PC-3 (cell line): ENCODE data around the gene CXCR3. TPM values are rescaled to one million over a fixed set of nuclear protein-coding genes. Genes with fewer than 3 reads are reported as not detected.

Source experiments
- ATAC-seq: fragments of 200-7000 bp; cut with Tn5 transposase; 2 replicates; pipeline ENCODE4 v1.9.1; 2020; ENCODE audit warnings: mild to moderate bottlenecking, moderate library complexity
- BruUV-seq: library from RNA; stranded (reverse); fragments of 400-500 nt; replicated peaks from 2 replicates; lab custom pipeline; 2021; lab: Mats Ljungman, UMichigan
- CTCF ChIA-PET: fragments of 300-600 bp; sonication (Branson Sonifier 250); formaldehyde crosslinking; loops from one replicate; lab custom pipeline; 2022; ENCODE audit warnings: antibody characterized with exemption; lab: Charles Lee
- POLR2A ChIA-PET: fragments of 300-600 bp; sonication (Branson Sonifier 250); formaldehyde crosslinking; loops from one replicate; lab custom pipeline; 2022; ENCODE audit warnings: antibody characterized with exemption; ENCODE audit not compliant: unreplicated experiment; lab: Charles Lee
- DNase-seq: peaks from one replicate; pipeline ENCODE4 v3.0.0-alpha.2; 2015
- H2AFZ ChIP-seq: fragments of 300-600 bp; sonication (generic); 2 replicates; pipeline ENCODE4 v1.6.0; 2016; ENCODE audit warnings: antibody characterized with exemption, low read length
- H3F3A ChIP-seq: fragments of 300-600 bp; sonication (generic); one replicate; pipeline ENCODE4 v1.6.0; 2017; ENCODE audit warnings: antibody characterized with exemption, low read length, control low read depth, mild to moderate bottlenecking; ENCODE audit not compliant: unreplicated experiment
- H3K27ac ChIP-seq: fragments of 300-600 bp; sonication (generic); 2 replicates; pipeline ENCODE4 v1.5.1; 2016; ENCODE audit warnings: mild to moderate bottlenecking, low read length
- H3K27me3 ChIP-seq: fragments of 300-600 bp; sonication (generic); 2 replicates; pipeline ENCODE4 v1.6.1; 2016; ENCODE audit warnings: low read length, mixed read lengths
- H3K36me3 ChIP-seq: fragments of 300-600 bp; sonication (generic); 2 replicates; pipeline ENCODE4 v1.6.1; 2016; ENCODE audit warnings: low read depth, mixed run types, low read length, mixed read lengths
- H3K4me1 ChIP-seq: fragments of 300-600 bp; sonication (generic); 2 replicates; pipeline ENCODE4 v1.5.1; 2016; ENCODE audit warnings: low read length; ENCODE audit not compliant: insufficient read depth
- H3K4me2 ChIP-seq: fragments of 300-600 bp; sonication (generic); 2 replicates; pipeline ENCODE4 v1.6.0; 2016; ENCODE audit warnings: low read length
- H3K4me3 ChIP-seq: fragments of 300-600 bp; sonication (generic); 2 replicates; pipeline ENCODE4 v1.5.1; 2016; ENCODE audit warnings: mild to moderate bottlenecking, low read length, mixed read lengths
- H3K79me2 ChIP-seq: fragments of 300-600 bp; sonication (generic); 2 replicates; pipeline ENCODE4 v1.6.1; 2017; ENCODE audit warnings: low read length, mixed read lengths
- H3K9ac ChIP-seq: fragments of 300-600 bp; sonication (generic); 2 replicates; pipeline ENCODE4 v1.6.0; 2016; ENCODE audit warnings: mild to moderate bottlenecking, low read length
- H3K9me2 ChIP-seq: fragments of 300-600 bp; sonication (generic); replicated peaks from 2 replicates; pipeline ENCODE4 v1.6.1; 2016; ENCODE audit warnings: mixed run types, low read length, mixed read lengths
- H3K9me3 ChIP-seq: fragments of 300-600 bp; sonication (generic); 2 replicates; pipeline ENCODE4 v1.6.1; 2016; ENCODE audit warnings: low read length, mixed read lengths
- H4K20me1 ChIP-seq: fragments of 300-600 bp; sonication (generic); 2 replicates; pipeline ENCODE4 v1.6.1; 2016; ENCODE audit warnings: low read length, mixed read lengths
- CTCF ChIP-seq: fragments of 300-600 bp; sonication (generic); conservative IDR thresholded peaks from 2 replicates; pipeline ENCODE4 v1.5.1; 2017; ENCODE audit warnings: antibody characterized with exemption, low read depth, mild to moderate bottlenecking, low read length
- EZH2 ChIP-seq: fragments of 300-600 bp; sonication (generic); IDR thresholded peaks from one replicate; pipeline ENCODE4 v1.6.1; 2017; ENCODE audit warnings: antibody characterized with exemption, mild to moderate bottlenecking, low read length; ENCODE audit not compliant: unreplicated experiment
- EZH2phosphoT487 ChIP-seq: fragments of 300-600 bp; sonication (generic); IDR thresholded peaks from 2 replicates; pipeline ENCODE4 v1.6.1; 2018; ENCODE audit warnings: mild to moderate bottlenecking, antibody characterized with exemption, low read length, borderline replicate concordance
- intact Hi-C: fragments of 100-400 bp; cut with micrococcal nuclease; formaldehyde crosslinking; loops from 2 replicates; pipeline ENCODE4 v1.9.0; 2023
- total RNA-seq: library from RNA; depleted of rRNA; stranded (reverse); fragments of >200 nt; gene quantifications from 2 replicates; pipeline ENCODE4 v1.2.3, GENCODE V29; 2014

CXCR3 gene
- total RNA-seq, 1 experiment from 2014 or later: not detected

GRCh38 chrX:71638409-71638808 lies 20.1 kb upstream of the CXCR3 start:
- no peaks in the 10 kb centered on the region for H3K27me3 ChIP-seq
- H3K4me2 ChIP-seq: peak overlapping the region; percentile 68
- intact Hi-C loops: no loop called here
- ATAC-seq (no peak), DNase-seq (no peak)
- ChIA-PET POLR2A (no interaction called here), CTCF (no interaction called here)
- no peaks in the 10 kb centered on the region for H3F3A ChIP-seq
- no TSS peak for BruUV-seq
- H3K27ac ChIP-seq: 0 out of 2 replicates have a peak overlapping the region, but pooled peaks have one; percentile 37
- H3K36me3 ChIP-seq: no peaks in the 10 kb centered on the region
- no peak overlapping the region for H3K4me3 ChIP-seq
- H3K9me2 ChIP-seq: no peaks in the 10 kb centered on the region
- no peaks in the 10 kb centered on the region for H3K9me3 ChIP-seq
- no peaks in the 10 kb centered on the region for H4K20me1 ChIP-seq
- no peak for TF ChIP-seq EZH2
- no peak for TF ChIP-seq CTCF
- no peak for TF ChIP-seq EZH2phosphoT487
- H2AFZ ChIP-seq: no peak overlapping the region
- H3K9ac ChIP-seq: no peak overlapping the region
- no peaks in the 10 kb centered on the region for H3K79me2 ChIP-seq
- peaks cover 19% of the 10 kb centered on the region; the same call in 1 of the 2 replicates for H3K4me1 ChIP-seq

DNA sequence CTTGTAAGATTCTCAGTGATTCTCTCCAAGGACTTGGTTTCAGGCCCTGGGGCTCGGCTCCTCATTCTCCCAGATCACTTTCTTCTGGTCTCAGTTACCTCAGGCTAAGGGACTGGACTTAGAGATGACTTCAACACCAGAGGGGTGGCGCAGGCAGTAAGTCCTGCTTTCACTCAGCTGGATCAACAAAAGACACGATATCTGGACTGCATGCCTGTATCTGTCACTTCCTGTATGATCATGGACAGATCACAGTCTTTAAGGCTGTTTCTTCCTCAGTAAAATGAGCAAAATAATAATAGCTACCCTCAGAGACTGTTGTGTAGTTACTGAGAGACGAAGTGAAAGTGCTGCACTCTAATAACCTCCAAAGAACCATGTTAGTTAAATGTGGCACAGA lies 19.5 kb upstream of the CXCR3 start:
- H2AFZ ChIP-seq: peak overlapping the region; percentile 43; the same call in 1 of the 2 replicates
- ATAC-seq (peak; percentile 81), DNase-seq (peak; percentile 51)
- no peak for TF ChIP-seq EZH2phosphoT487
- no peak for TF ChIP-seq EZH2
- no peak for TF ChIP-seq CTCF
- peak overlapping the region; percentile 12; the same call in 1 of the 2 replicates for H3K4me3 ChIP-seq
- H3F3A ChIP-seq: no peaks in the 10 kb centered on the region
- no peaks in the 10 kb centered on the region for H3K36me3 ChIP-seq
- POLR2A ChIA-PET: interaction anchor here (0.6 kb wide), 1 partner anchor 599 kb away, joined by 4 read pairs; no protein-coding TSS in a partner anchor
- H3K4me2 ChIP-seq: peak overlapping the region; percentile 68
- peaks cover 19% of the 10 kb centered on the region; the same call in 1 of the 2 replicates for H3K4me1 ChIP-seq
- no peaks in the 10 kb centered on the region for H4K20me1 ChIP-seq
- peak overlapping the region; percentile 37 for H3K27ac ChIP-seq
- no TSS peak for BruUV-seq
- no peaks in the 10 kb centered on the region for H3K9me3 ChIP-seq
- H3K27me3 ChIP-seq: no peaks in the 10 kb centered on the region
- H3K9me2 ChIP-seq: no peaks in the 10 kb centered on the region
- H3K9ac ChIP-seq: no peak overlapping the region
- no peaks in the 10 kb centered on the region for H3K79me2 ChIP-seq
- CTCF ChIA-PET: no interaction called here
- intact Hi-C loops: no loop called here

- intact Hi-C loops: no loop called here
- Histone ChIP-seq H3K9me3 (no peaks in the 10 kb centered on the region), H3K4me2 (no peak overlapping the region), H3K9me2 (no peaks in the 10 kb centered on the region), H3K9ac (no peak overlapping the region), H3K4me1 (peaks cover 19% of the 10 kb centered on the region; the same call in 1 of the 2 replicates), H3F3A (no peaks in the 10 kb centered on the region), H3K27ac (peak overlapping the region; percentile 37), H3K36me3 (no peaks in the 10 kb centered on the region), H4K20me1 (no peaks in the 10 kb centered on the region), H3K27me3 (no peaks in the 10 kb centered on the region), H3K79me2 (no peaks in the 10 kb centered on the region), H3K4me3 (no peak overlapping the region), H2AFZ (no peak overlapping the region)
- ChIA-PET CTCF (no interaction called here), POLR2A (no interaction called here)
- ATAC-seq (peak; percentile 43), DNase-seq (peak; percentile 19)
- TF ChIP-seq EZH2 (no peak), EZH2phosphoT487 (no peak), CTCF (no peak)
- BruUV-seq: no TSS peak
Measured at GRCh38 chrX:71637253-71637618, 18.9 kb upstream of the CXCR3 start.
